Stimulated activated CD4-positive, alpha-beta T cell treated with anti-CD3 and anti-CD28 coated beads, TNF-alpha, amount 100 ng/mL, for 4 hours (primary cell): Measurements from ENCODE around the gene PLA2G3.

ENCODE experiments used
- DNase-seq, 3 experiments: peaks; one replicate each; pipeline ENCODE4 v3.0.0-alpha.2; 2020; ENCODE audit warnings: low read depth in 3 of 3

PLA2G3 gene

DNA sequence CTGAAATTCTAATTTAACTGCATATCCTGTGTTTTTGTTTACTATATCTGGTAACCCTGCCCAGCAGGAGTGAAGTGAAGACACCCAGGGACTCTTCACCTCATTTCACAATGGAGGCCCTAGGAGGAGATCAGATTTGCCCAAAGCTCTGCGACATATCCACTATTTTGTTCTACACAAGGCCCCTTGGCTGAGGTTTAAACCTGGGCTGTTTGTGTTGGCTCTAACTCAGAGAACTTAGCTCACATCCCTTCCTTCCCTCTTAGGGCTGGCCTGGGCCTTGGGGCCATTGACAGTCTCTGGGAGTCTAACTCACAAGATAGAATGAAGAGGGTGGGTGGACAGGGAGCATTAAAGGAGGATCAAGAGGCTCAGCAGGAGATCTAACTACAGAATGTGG lies 8.2 kb upstream of the PLA2G3 start:
- no peak for DNase-seq

DNA sequence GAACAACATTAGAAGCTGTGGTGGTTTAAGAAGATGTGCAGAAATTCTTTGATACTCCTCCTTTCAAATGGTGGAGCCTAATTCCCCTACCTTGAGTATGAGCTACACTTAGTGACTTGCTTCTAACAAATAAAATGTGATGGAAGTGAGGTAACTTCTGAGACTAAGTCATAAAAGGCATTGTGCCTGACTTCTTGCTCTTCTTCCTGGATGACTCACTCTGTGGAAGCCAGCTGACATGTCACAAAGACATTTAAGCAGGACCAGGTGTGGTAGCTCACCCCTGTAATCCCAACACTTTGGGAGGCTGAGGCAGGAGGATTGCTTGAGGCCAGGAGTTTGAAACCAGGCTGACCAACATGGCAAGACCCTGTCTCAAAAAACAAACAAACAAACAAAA lies 3.9 kb upstream of the PLA2G3 start:
- no peak for DNase-seq

DNA sequence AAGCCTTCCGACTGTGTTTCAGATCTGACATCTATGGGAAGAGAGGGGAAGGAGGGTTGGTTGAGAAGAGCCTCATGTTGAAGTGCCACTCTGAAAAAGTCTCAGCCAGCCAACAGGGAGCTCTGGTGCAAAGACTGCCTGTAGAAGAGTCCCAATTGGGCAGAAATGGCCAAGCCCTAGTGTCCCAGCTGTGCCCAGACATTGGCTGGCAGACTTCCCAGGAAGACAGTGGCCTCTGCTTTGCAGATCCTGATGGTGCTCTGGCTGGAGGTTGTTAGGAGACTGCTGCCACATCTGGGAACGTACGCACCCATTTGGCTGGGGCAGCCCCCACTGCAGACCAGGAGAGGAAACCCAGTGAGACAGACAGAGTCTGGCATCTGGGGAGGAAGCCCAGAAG lies 3.2 kb upstream of the PLA2G3 start:
- no peak for DNase-seq

DNA sequence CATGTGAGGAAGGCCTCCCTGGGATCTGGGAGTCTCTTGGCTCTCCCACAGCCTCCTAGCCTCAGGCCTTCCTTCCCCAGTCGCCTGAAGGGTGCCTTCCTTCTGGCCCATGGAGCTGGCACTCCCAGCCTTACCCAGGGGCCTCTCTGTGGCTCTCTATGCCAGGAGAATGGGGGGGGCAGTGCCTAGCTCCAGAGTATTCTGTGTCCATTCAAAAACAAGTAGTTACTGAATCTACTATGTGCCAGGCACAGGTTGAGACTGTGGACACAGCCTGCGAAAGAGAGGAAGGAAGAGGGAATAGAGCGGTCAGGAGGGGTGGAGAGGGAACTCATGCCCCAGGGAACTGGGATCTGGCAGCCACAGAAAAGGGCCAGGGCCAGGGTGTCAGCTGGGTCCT lies 2.7 kb upstream of the PLA2G3 start:
- DNase-seq: no peak

DNA sequence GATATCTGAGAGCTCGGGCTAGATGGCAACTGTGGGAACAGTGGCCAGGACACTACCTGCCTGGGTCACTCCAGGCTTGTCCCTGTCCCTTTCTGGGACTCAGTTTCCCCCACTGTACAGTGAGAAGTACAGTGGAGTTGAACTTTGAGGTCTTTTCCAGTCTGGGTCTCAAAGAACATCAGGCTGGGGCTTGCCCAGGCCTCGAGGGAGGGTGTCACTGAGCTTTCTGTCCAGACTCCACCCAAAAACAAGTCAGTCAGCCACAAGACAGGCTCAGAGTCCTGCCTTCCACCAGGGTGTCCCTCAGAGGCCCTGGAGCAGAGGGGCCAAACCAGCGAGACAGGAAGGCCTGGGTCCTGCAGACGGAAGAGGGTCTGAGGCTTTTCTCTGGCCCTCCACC lies 2.0 kb upstream of the PLA2G3 start:
- no peak for DNase-seq

DNA sequence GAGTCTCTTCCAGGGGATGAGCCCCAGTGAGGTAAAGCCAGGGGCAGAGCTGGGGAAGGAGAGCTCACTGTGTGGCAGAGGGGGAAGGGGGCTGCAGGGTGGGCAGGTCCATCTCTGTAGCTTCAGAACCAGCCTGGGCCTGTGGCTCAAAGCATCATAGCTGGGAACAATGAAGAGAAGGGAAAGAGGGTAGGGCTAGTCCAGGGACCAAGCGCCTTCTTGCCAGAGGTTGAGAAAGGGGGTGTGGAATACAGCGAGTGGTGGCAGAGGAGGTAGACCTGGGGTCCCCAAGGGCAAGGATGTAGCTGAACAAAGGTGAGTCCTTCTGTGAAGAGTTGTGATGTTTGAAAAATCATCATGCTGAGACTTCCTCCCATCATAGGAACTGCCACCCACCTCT lies 1.2 kb upstream of the PLA2G3 start:
- DNase-seq: no peak

DNA sequence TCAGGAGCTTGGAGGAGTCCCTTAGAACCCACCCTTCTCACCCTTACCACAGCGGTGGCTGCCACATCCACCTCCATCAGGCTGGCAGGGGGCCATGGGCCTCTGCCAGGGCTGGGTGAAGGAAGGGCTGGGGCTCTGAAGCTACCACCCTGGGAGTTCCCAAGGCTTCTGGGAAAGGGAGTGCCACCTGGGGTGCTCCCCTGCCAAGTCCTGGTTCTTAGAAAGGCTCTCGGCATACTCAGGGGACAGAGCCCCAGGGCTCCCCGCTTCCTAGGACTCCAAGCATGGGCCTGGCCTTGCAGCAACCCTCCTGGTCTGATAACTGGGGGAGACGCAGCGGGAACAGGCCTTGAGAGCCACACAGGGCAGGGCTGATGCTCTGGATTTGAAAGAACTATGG lies 438 bp upstream of the PLA2G3 start:
- DNase-seq: no peak

DNA sequence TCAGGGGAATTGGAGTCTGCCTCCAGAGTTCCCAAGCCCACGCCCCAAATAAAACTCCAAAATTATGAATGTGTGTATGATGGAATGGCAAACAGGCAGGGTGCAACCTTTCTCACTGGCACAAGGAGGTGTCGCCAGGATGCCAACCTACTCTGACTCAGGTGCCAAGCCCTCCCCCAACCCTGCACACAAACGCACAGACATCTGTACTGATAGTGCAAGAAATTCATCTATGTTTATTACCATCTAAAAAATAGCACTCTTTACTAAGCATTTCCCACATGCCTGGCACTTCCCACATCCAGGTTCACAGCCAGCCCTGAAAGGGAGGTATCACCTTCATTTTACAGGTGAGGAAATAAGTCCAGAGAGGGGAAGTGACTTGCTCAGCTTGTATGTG lies 1.2 kb downstream of the PLA2G3 start:
- no peak for DNase-seq

DNA sequence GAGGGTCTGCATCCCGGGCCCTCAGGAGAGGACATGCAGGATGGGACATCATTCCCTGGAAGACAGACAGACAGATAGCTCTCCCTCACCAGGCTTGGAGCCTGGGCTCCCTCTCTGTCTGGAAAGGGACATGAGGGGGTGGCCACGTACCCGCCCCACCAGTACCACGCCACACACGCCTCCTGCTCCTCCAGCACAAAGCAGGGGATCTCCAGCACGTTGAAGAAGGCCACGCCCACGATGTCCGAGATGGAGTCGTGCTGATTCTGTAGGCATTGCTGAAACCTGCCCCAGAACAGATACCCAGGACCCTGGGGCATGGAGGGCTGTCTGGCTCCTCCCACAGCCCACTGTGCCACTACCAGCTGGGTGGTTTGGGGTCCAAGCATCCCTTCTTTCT lies 2.2 kb downstream of the PLA2G3 start:
- DNase-seq: no peak

DNA sequence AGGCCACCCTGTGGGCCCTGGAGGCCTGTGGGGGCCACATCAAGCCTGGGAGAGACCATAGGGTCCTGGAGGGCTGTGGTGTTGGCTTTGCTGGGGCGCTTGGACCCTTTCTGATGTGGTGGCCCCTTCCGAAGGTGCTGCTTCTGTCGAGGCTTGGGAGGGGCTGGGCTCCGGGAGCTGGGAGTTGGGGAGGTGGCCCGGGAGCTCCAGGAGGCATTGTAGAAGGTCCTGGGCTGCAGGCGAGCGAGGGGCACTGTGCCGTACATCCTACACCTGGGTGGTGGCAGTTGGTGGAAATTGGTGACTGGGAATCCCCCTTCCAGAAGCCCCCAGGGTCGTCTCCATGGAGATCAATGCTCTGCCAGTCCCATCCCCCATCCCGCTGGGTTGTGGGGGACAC lies 2.6 kb downstream of the PLA2G3 start:
- no peak for DNase-seq

DNA sequence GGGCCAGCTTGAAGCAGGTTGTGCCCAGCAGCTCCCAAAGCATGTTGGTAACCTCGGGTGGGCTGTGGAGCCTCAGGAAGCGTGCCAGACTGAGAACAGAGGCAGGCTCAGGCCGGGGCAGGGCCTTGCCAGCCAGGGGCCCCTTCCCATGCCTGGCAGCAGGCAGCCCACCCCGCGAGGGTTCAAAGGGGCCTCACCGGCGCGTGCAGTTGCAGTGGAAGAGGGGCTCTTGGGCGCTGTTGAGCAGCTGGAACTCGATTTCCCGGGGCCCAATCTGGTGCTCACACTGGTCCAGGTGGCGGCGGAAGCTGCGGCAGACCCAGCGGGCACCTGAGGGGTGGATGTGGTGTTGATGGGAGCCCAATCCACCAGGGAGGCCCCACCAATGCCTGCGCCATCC lies 3.6 kb downstream of the PLA2G3 start:
- no peak for DNase-seq

DNA sequence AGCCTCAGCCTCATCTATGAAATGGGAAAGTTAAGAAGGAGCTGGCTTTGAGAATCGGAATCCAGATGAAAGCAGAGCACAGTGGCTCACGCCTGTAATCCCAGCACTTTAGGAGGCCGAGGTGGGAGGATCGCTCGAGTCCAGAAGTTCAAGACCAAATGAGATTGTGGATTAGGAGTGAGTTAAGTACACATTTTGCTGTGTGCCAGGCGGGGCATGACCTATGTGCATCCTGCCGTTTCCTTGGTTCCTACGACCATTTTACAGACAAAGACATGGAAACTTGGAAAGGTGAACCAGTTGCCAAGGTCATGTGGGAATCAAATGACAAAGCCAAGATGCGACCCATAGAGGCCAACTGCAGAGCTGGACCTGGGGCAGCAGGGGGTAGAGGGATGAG lies 4.2 kb downstream of the PLA2G3 start:
- no peak for DNase-seq

DNA sequence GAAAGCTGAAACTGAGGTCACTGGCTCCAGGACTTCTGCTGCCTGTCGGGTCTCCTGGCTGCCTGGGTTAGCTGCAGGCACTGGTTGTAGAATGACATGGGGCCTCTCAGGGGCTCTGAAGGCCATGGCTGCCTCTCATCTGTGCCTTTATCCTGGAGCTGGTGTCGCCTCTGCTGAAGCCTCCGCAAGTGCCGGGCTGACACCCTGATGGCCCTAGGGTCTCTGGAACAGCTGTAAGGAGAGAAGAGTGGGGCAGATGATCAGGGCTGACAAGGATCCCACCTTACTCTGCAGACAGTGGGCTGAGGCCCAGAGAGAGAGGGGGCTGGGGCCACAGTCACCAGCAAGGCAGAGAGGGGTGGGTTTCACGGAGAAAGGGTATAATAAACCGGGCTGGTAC lies 4.6 kb downstream of the PLA2G3 start:
- no peak for DNase-seq

DNA sequence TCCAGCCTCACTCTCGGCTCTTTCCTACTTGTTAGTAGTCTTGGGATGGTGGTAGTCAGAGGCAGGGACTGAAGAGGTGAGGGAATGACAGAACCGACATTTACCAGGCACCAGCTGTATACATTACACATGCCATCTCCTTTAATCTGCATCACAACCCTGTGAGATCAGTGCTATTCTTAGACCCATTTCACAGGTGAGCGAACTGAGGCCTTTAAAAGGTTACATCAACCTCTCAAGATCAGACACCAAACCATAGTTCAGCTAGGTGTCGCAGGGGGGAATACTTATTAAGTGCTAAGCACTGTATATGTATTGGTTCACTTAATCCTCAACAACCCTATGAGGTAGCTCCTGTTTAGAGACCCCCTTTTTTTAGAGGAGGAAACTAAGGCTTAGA lies 5.6 kb downstream of the PLA2G3 start:
- DNase-seq: no peak

DNA sequence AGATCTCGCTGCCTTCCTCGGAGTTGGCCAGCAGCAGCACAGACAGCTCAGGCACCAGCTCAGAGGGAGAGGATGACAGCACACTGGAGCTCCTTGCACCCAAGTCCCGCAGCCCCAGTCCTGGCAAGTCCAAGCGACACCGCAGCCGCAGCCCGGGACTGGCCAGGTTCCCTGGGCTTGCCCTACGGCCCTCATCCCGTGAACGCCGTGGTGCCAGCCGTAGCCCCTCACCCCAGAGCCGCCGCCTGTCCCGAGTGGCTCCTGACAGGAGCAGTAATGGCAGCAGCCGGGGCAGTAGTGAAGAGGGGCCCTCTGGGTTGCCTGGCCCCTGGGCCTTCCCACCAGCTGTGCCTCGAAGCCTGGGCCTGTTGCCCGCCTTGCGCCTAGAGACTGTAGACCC lies 6.4 kb downstream of the PLA2G3 start:
- DNase-seq: no peak

DNA sequence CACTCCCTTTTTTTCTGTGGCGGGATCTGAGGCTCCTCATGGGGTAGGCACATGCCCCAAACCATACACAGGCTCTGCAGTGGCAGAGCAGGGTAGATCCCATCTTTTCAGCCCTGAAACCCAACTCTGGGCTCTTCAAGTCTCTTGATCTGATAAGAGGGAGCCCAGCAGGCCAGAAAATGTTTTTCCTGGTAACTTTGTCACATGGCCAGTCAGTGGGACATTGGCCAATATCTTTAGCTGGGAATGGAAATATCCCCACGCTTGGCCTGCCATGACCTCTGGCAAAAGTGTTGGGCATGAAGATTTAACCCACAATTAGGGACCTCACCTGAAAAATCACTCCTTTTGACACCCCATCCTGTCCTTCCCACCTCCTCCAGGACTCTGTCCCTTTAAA lies 9.4 kb downstream of the PLA2G3 start:
- DNase-seq: no peak

DNA sequence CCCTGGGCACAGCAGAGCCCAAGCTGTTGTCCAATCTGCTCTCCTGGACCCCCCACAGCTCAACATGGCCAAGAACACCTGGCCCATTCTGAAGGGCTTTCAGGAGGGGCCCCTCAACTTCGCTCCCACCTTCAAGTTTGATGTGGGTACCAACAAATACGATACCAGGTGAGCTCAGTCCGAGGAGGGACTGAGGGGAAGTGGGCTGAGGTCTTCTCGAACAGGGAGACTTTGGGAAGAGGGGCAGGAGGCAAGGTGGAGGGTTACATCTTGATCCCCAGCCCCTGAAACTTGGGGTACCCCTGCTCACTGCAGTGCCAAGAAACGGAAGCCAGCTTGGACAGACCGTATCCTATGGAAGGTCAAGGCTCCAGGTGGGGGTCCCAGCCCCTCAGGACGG lies 12.2 kb downstream of the PLA2G3 start:
- no peak for DNase-seq

DNA sequence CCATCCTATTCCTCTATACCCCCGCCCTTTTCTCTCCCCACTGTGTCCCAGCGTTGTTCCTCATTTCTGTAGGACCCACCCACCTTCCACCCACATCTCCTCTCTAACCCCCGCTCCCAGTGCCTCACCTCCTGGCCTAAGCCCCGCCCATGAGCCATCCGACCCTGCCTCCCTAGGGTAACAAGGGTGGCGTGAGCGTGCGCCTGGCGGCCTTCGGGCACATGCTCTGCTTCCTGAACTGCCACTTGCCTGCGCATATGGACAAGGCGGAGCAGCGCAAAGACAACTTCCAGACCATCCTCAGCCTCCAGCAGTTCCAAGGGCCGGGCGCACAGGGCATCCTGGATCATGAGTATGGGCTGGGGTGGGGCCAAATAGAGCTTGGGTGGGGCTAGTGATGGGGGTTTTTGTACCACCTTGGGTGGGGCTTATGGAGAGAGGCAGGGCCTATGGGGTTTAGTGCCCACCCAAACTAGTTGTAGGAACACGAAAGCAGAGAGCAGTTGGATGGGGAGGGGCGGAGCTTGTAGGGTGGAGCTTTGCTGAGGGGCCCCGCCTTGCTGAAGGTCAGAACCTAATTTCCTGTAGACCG lies 13.0 kb downstream of the PLA2G3 start:
- no peak for DNase-seq

DNA sequence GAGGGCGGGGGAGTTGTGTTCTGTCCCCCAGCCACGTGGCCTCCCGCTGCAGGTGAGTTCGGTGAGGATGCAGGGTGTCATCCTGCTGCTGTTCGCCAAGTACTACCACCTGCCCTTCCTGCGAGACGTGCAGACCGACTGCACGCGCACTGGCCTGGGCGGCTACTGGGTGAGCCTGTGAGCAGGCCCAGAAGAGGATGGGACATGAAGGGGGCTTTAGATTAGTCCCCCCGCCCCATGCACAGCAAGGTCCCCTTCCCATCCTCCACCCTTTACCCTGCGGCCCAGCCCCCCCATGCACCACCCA lies 13.5 kb downstream of the PLA2G3 start:
- no peak for DNase-seq

DNA sequence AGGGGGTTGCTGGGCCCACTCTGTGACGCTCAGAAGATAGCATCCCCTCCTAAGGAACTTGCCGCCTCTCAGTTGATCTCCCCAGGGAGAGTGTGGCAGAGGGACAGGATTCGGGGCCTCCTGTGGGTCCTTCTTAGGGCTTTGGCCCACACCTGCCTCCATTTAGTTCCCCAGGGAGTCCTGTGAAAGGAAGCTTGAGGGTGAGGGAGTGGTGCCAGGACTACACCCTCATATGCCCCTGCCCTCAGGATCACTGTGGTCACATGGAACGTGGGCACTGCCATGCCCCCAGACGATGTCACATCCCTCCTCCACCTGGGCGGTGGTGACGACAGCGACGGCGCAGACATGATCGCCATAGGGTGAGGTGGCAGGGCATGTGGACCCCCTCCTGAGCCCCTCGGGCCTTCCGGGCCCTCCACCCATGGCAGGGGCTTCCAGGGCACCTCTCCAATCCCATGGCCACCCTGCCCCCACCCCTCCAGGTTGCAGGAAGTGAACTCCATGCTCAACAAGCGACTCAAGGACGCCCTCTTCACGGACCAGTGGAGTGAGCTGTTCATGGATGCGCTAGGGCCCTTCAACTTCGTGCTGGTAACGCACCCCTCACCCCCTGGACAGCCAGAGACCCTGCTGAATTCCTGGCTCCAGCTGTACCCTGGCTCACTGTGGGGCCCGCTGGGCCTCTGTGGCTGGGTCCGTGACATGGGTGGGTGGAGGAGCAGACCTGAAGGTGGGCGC lies 14.0 kb downstream of the PLA2G3 start:
- DNase-seq: no peak

DNA sequence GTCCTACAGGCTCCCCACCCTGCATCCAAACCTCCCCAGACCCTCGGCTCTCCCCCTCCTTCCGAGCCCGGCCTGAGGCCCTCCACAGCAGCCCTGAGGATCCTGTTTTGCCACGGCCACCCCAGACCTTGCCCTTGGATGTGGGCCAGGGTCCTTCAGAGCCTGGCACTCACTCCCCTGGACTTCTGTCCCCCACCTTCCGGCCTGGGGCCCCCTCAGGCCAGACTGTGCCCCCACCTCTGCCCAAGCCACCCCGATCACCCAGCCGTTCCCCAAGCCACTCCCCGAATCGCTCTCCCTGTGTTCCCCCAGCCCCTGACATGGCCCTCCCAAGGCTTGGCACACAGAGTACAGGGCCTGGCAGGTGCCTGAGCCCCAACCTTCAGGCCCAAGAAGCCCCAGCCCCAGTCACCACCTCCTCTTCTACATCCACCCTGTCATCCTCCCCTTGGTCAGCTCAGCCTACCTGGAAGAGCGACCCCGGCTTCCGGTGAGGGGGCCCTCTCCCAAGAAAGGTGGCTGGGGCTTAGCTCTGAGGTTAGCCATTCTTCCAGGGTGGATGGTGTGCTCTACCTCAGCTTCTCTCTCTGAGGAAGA lies 14.7 kb downstream of the PLA2G3 start:
- DNase-seq: no peak

DNA sequence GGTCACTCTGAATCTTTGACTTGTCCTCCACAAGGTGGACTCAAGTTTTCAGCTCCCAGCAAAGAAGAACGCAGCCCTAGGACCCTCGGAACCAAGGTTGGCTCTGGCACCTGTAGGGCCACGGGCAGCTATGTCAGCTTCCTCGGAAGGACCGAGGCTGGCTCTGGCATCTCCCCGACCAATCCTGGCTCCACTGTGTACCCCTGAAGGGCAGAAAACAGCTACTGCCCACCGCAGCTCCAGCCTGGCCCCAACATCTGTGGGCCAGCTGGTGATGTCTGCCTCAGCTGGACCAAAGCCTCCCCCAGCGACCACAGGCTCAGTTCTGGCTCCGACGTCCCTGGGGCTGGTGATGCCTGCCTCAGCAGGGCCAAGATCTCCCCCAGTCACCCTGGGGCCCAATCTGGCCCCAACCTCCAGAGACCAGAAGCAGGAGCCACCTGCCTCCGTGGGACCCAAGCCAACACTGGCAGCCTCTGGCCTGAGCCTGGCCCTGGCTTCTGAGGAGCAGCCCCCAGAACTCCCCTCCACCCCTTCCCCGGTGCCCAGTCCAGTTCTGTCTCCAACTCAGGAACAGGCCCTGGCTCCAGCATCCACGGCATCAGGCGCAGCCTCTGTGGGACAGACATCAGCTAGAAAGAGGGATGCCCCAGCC lies 15.4 kb downstream of the PLA2G3 start:
- no peak for DNase-seq

DNA sequence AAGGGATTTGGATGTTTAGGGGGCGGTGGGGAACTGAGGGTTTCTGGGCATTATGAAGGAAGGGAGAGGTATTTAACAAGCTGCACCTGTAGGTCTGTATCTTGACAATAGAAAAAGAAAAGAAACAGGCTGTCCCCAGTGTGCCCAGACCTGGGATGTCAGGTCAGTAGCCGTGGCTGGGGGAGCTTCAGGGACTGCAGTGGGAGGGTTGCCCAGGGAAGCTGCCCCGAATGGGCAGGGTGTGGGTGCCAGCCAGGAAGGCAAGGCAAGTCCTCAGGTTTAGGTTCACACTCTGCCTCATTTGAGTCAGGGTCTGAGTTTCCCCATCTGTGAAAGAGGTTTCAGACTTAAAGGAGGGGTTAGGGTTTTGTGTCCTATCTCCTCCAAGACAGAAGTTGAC lies 16.0 kb downstream of the PLA2G3 start:
- DNase-seq: no peak

DNA sequence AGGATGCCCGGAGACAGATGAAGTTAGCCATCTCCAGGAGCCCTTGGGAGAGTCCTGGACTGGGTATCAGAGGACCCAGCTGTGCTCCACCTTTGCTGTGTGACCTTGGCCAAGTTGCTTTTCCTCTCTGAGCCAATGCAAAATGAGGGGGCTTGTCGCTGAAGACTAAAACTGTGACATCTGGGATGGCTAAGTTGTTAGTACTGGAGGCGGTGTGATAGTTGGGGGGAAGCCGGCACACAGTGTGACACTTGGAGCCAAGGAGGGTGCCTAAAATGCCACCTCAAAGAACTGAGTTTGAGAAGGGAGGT lies 17.1 kb downstream of the PLA2G3 start:
- no peak for DNase-seq
